Uterus (tissue), 2 donors: ENCODE results near the gene KRTAP4-2.

Experiments used
- POLR2A ChIP-seq, 2 donors: fragments of 450-650 bp; IDR thresholded peaks; one replicate each; pipeline ENCODE4 v1.6.1; 2016; ENCODE audit warnings: antibody characterized with exemption in 2 of 2, mild to moderate bottlenecking in 1 of 2, moderate library complexity in 1 of 2
- TF ChIP-seq, protein P1 (sequence below), 4 experiments: fragments of 200-600 bp in 2 of 4; fragments of 450-650 bp in 2 of 4; sonication (generic) in 2 of 4; IDR thresholded peaks; one replicate each; pipeline ENCODE4 v1.5.1; 2016 to 2019; ENCODE audit warnings: antibody characterized with exemption in 4 of 4, mild to moderate bottlenecking in 2 of 4, moderate library complexity in 1 of 4

DNA sequence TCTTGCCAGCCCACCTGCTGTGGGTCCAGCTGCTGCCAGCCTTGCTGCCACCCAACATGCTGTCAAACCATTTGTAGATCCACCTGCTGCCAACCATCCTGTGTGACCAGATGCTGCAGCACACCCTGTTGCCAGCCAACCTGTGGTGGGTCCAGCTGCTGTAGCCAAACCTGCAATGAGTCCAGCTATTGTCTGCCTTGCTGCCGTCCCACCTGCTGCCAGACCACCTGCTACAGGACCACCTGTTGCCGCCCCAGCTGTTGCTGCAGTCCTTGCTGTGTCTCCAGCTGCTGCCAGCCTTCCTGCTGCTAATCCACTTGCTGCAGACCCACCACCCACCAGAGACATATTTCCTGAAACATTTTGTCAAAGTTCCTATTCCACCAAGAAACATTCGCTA lies 12.3 kb upstream of the KRTAP4-2 start:
- TF ChIP-seq, protein P1, sequence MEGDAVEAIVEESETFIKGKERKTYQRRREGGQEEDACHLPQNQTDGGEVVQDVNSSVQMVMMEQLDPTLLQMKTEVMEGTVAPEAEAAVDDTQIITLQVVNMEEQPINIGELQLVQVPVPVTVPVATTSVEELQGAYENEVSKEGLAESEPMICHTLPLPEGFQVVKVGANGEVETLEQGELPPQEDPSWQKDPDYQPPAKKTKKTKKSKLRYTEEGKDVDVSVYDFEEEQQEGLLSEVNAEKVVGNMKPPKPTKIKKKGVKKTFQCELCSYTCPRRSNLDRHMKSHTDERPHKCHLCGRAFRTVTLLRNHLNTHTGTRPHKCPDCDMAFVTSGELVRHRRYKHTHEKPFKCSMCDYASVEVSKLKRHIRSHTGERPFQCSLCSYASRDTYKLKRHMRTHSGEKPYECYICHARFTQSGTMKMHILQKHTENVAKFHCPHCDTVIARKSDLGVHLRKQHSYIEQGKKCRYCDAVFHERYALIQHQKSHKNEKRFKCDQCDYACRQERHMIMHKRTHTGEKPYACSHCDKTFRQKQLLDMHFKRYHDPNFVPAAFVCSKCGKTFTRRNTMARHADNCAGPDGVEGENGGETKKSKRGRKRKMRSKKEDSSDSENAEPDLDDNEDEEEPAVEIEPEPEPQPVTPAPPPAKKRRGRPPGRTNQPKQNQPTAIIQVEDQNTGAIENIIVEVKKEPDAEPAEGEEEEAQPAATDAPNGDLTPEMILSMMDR (IDR thresholded peaks at IDR 0.05): no peak
- no peak for TF ChIP-seq POLR2A (IDR thresholded peaks at IDR 0.05)
